ENCODE data around the gene UBXN10.

DNA sequence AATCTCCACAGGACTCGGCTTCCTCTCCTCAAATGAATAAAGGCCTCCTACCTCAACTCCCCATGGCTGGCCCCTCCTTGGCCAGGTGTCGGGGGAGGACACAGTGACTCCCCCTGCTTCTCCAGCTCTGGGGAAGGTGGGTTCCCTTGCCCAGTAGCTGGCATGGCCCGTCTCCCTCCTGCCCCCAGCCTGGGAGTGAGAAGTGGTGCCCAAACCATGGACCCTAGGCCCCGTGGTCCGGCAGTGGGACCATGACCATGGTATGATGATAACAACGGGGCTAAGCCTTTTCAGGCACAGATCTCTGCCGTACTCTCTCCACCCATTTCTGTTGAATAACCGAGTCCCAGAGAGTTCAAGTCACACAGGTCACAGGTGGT, 35.6 kb upstream of the UBXN10 start:
- TF ChIP-seq, protein P1, sequence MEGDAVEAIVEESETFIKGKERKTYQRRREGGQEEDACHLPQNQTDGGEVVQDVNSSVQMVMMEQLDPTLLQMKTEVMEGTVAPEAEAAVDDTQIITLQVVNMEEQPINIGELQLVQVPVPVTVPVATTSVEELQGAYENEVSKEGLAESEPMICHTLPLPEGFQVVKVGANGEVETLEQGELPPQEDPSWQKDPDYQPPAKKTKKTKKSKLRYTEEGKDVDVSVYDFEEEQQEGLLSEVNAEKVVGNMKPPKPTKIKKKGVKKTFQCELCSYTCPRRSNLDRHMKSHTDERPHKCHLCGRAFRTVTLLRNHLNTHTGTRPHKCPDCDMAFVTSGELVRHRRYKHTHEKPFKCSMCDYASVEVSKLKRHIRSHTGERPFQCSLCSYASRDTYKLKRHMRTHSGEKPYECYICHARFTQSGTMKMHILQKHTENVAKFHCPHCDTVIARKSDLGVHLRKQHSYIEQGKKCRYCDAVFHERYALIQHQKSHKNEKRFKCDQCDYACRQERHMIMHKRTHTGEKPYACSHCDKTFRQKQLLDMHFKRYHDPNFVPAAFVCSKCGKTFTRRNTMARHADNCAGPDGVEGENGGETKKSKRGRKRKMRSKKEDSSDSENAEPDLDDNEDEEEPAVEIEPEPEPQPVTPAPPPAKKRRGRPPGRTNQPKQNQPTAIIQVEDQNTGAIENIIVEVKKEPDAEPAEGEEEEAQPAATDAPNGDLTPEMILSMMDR (IDR thresholded peaks at IDR 0.05; ENCODE audit: poor library complexity) = no peak
- TF ChIP-seq EZH2 (IDR thresholded peaks at IDR 0.05; ENCODE audit: borderline replicate concordance) (no peak), EZH2phosphoT487 (IDR thresholded peaks at IDR 0.05; ENCODE audit: low read depth, severe bottlenecking, unreplicated experiment) (no peak)
